ENCODE data around the gene GRM6.
A peak's percentile ranks its signal among the peaks of the same experiment; 100 is the strongest.

The GRM6 gene

GRCh38 chr5:179023528-179024189, 28.5 kb upstream of the GRM6 start, which contains the start of gene ZNF879:
ZNF879 (plus strand) TSS chr5:179023804; CDS start chr5:179025005, 1,201 bp downstream.
- Histone ChIP-seq H3K27me3 (ENCODE audit: insufficient read depth, low read length) (no peaks in the 10 kb centered on the region), H3K27ac (ENCODE audit: low read depth, low read length, poor library complexity, severe bottlenecking) (no peak within 1 kb of the TSS), H2AFZ (ENCODE audit: low read length) (no peak within 1 kb of the TSS), H3K9me2 (ENCODE audit: low read depth, low read length) (no peaks in the 10 kb centered on the region), H3K9ac (ENCODE audit: low read length) (no peak within 1 kb of the TSS), H3K4me3 (ENCODE audit: low read depth, low read length, poor library complexity, severe bottlenecking) (no peak within 1 kb of the TSS), H3K9me3 (ENCODE audit: low read length) (no peaks in the 10 kb centered on the region), H3F3A (ENCODE audit: insufficient read depth, low read length) (no peaks in the 10 kb centered on the region), H3K36me3 (ENCODE audit: insufficient read depth, low read length) (no peaks in the 10 kb centered on the region), H4K20me1 (ENCODE audit: insufficient read depth, low read length) (no peaks in the 10 kb centered on the region), H3K4me2 (ENCODE audit: low read length) (no peak within 1 kb of the TSS), H3K79me2 (ENCODE audit: insufficient read depth, low read length) (no peaks in the 10 kb centered on the region), H3K4me1 (ENCODE audit: insufficient read depth, low read length, severe bottlenecking) (no peaks in the 10 kb centered on the region)
- TF ChIP-seq EZH2 (IDR thresholded peaks at IDR 0.05; ENCODE audit: borderline replicate concordance, low read length) (no peak), CTCF (IDR thresholded peaks at IDR 0.05; ENCODE audit: low read length) (no peak)

GRCh38 chr5:179008667-179009066, 13.5 kb upstream of the GRM6 start:
- TF ChIP-seq CTCF (IDR thresholded peaks at IDR 0.05; ENCODE audit: low read length) (peak; percentile 34; the same call in 1 of the 2 replicates), EZH2 (IDR thresholded peaks at IDR 0.05; ENCODE audit: borderline replicate concordance, low read length) (no peak)
- H3K4me1 ChIP-seq (ENCODE audit: insufficient read depth, low read length, severe bottlenecking), result no peaks in the 10 kb centered on the region

GRCh38 chr5:179006564-179006963, 11.4 kb upstream of the GRM6 start:
- Histone ChIP-seq H2AFZ (ENCODE audit: low read length) (no peak overlapping the region), H3K9ac (ENCODE audit: low read length) (no peak overlapping the region), H3K9me3 (ENCODE audit: low read length) (no peaks in the 10 kb centered on the region; the same call in 1 of the 2 replicates)

More at GRCh38 chr5:179008667-179009066, 13.5 kb upstream of the GRM6 start:
- no peaks in the 10 kb centered on the region for H3K9me2 ChIP-seq (ENCODE audit: low read depth, low read length)
- H3F3A ChIP-seq (ENCODE audit: insufficient read depth, low read length), result no peaks in the 10 kb centered on the region
- no peaks in the 10 kb centered on the region for H3K27me3 ChIP-seq (ENCODE audit: insufficient read depth, low read length)
- no peak overlapping the region for H2AFZ ChIP-seq (ENCODE audit: low read length)
- no peaks in the 10 kb centered on the region for H3K79me2 ChIP-seq (ENCODE audit: insufficient read depth, low read length)
- no peaks in the 10 kb centered on the region for H4K20me1 ChIP-seq (ENCODE audit: insufficient read depth, low read length)
- H3K4me2 ChIP-seq (ENCODE audit: low read length), result no peak overlapping the region
- no peak overlapping the region for H3K27ac ChIP-seq (ENCODE audit: low read depth, low read length, poor library complexity, severe bottlenecking)
- H3K9ac ChIP-seq (ENCODE audit: low read length), result no peak overlapping the region
- H3K36me3 ChIP-seq (ENCODE audit: insufficient read depth, low read length), result no peaks in the 10 kb centered on the region
- H3K4me3 ChIP-seq (ENCODE audit: low read depth, low read length, poor library complexity, severe bottlenecking), result no peak overlapping the region
- H3K9me3 ChIP-seq (ENCODE audit: low read length), result no peaks in the 10 kb centered on the region; the same call in 1 of the 2 replicates

More at GRCh38 chr5:179006564-179006963, 11.4 kb upstream of the GRM6 start:
- H3K27me3 ChIP-seq (ENCODE audit: insufficient read depth, low read length), result no peaks in the 10 kb centered on the region
- TF ChIP-seq CTCF (IDR thresholded peaks at IDR 0.05; ENCODE audit: low read length), result no peak
- TF ChIP-seq EZH2 (IDR thresholded peaks at IDR 0.05; ENCODE audit: borderline replicate concordance, low read length), result no peak
- no peaks in the 10 kb centered on the region for H3K36me3 ChIP-seq (ENCODE audit: insufficient read depth, low read length)
- no peaks in the 10 kb centered on the region for H3K4me1 ChIP-seq (ENCODE audit: insufficient read depth, low read length, severe bottlenecking)
- H3K79me2 ChIP-seq (ENCODE audit: insufficient read depth, low read length), result no peaks in the 10 kb centered on the region
- no peaks in the 10 kb centered on the region for H4K20me1 ChIP-seq (ENCODE audit: insufficient read depth, low read length)
- H3K4me2 ChIP-seq (ENCODE audit: low read length), result no peak overlapping the region
- H3K27ac ChIP-seq (ENCODE audit: low read depth, low read length, poor library complexity, severe bottlenecking), result no peak overlapping the region
- H3K9me2 ChIP-seq (ENCODE audit: low read depth, low read length), result no peaks in the 10 kb centered on the region
- H3K4me3 ChIP-seq (ENCODE audit: low read depth, low read length, poor library complexity, severe bottlenecking), result no peak overlapping the region
- H3F3A ChIP-seq (ENCODE audit: insufficient read depth, low read length), result no peaks in the 10 kb centered on the region

Measured in OCI-LY1 (cell line).